IPS DF 6.9 (cell line): ENCODE measurements around the gene MBD6.

Experiments used
- DNase-seq: peaks from one replicate; pipeline ENCODE4 v3.0.0-alpha.2; 2013; ENCODE audit warnings: low read depth, low spot score
- H3K27ac ChIP-seq: one replicate; pipeline ENCODE4 v1.5.1; 2013; ENCODE audit warnings: low read length, control low read depth
- H3K27me3 ChIP-seq: 2 replicates; pipeline ENCODE4 v1.6.1; 2013; ENCODE audit warnings: mild to moderate bottlenecking, low read length; ENCODE audit not compliant: control insufficient read depth, insufficient read depth
- H3K36me3 ChIP-seq: 2 replicates; pipeline ENCODE4 v1.6.1; 2013; ENCODE audit warnings: low read length; ENCODE audit not compliant: control insufficient read depth, insufficient read depth
- H3K4me1 ChIP-seq: 2 replicates; pipeline ENCODE4 v1.6.1; 2013; ENCODE audit warnings: low read length; ENCODE audit not compliant: control insufficient read depth, insufficient read depth
- H3K4me3 ChIP-seq: 2 replicates; pipeline ENCODE4 v1.5.1; 2013; ENCODE audit warnings: mild to moderate bottlenecking, low read length
- H3K9me3 ChIP-seq: 2 replicates; pipeline ENCODE4 v1.6.1; 2013; ENCODE audit warnings: low read length, inconsistent platforms; ENCODE audit not compliant: control insufficient read depth, insufficient read depth
- WGBS: extraction: QIAGEN DNeasy Blood & Tissue Kit; methylation state at CpG from one replicate; pipeline ENCODE4 v1.1.7; 2013; ENCODE audit warnings: mixed read lengths, missing lambda C conversion rate; ENCODE audit not compliant: insufficient read length, insufficient coverage; 5-methylcytosine and 5-hydroxymethylcytosine counted together

Gene MBD6

GRCh38 chr12:57529831-57530230 is 7.2 kb downstream of the MBD6 start:
- no peaks in the 10 kb centered on the region for H3K9me3 ChIP-seq
- DNase-seq, result no peak
- peaks cover 31% of the 10 kb centered on the region for H3K36me3 ChIP-seq
- H3K4me1 ChIP-seq, result no peaks in the 10 kb centered on the region; the same call in 1 of the 2 replicates
- no peak overlapping the region for H3K4me3 ChIP-seq
- WGBS, result no CpG with 5 or more reads among the region's 6 CpGs
- H3K27me3 ChIP-seq, result no peaks in the 10 kb centered on the region
- H3K27ac ChIP-seq, result no peak overlapping the region

GRCh38 chr12:57530396-57531142 is 7.9 kb downstream of the MBD6 start:
- H3K27ac ChIP-seq, result no peak overlapping the region
- H3K27me3 ChIP-seq, result no peaks in the 10 kb centered on the region
- H3K36me3 ChIP-seq, result peaks cover 31% of the 10 kb centered on the region
- no peaks in the 10 kb centered on the region for H3K9me3 ChIP-seq
- WGBS, result no CpG with 5 or more reads among the region's 5 CpGs
- H3K4me3 ChIP-seq, result no peak overlapping the region
- no peak for DNase-seq
- no peaks in the 10 kb centered on the region; the same call in 1 of the 2 replicates for H3K4me1 ChIP-seq

GRCh38 chr12:57531836-57532235 is 9.2 kb downstream of the MBD6 start:
- Histone ChIP-seq H3K36me3 (peaks cover 31% of the 10 kb centered on the region), H3K9me3 (no peaks in the 10 kb centered on the region), H3K27me3 (no peaks in the 10 kb centered on the region), H3K4me1 (no peaks in the 10 kb centered on the region; the same call in 1 of the 2 replicates), H3K27ac (no peak overlapping the region), H3K4me3 (no peak overlapping the region)
- no peak for DNase-seq
- no CpG with 5 or more reads among the region's 1 CpG for WGBS

- DNase-seq, result no peak
- H3K36me3 ChIP-seq, result peaks cover 31% of the 10 kb centered on the region
- no CpG with 5 or more reads among the region's 8 CpGs for WGBS
- no peaks in the 10 kb centered on the region for H3K27me3 ChIP-seq
- H3K4me3 ChIP-seq, result no peak overlapping the region
- no peaks in the 10 kb centered on the region for H3K9me3 ChIP-seq
- H3K27ac ChIP-seq, result no peak overlapping the region
- no peaks in the 10 kb centered on the region; the same call in 1 of the 2 replicates for H3K4me1 ChIP-seq
These were observed 10.5 kb downstream of the MBD6 start for GRCh38 chr12:57533108-57533507.

GRCh38 chr12:57534250-57534649 is 11.6 kb downstream of the MBD6 start:
- Histone ChIP-seq H3K9me3 (no peaks in the 10 kb centered on the region), H3K27ac (no peak overlapping the region), H3K36me3 (peaks cover 31% of the 10 kb centered on the region), H3K27me3 (no peaks in the 10 kb centered on the region), H3K4me1 (no peaks in the 10 kb centered on the region; the same call in 1 of the 2 replicates), H3K4me3 (no peak overlapping the region)
- no CpG with 5 or more reads among the region's 5 CpGs for WGBS
- DNase-seq, result no peak

DNA sequence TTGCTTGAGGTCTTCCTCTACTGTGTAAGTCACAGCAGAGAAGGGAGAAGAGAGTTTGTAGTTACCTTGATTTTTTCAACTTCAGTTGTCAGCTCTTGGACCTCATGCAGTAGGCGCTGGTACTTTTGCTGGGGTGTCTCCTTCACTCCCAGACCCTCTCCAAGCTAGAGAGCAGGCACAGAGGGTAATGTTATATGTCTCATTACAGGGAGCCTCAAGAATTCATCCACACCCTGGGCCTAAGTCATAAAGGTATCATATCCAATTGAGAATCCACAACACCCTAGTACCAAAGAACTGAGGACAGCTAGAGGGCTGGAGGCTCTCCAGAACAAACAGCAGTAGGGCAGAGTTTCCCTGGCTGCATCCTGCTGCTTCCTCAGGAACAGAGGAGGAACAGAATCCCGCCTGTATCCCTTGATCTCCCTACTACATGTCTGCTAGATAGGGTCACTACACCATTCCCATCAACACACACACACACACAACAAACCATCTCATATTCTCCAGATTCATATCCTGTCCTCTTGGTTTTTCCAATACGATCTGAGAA is 12.4 kb downstream of the MBD6 start:
- no peaks in the 10 kb centered on the region for H3K27me3 ChIP-seq
- no peaks in the 10 kb centered on the region for H3K9me3 ChIP-seq
- H3K36me3 ChIP-seq, result peaks cover 31% of the 10 kb centered on the region
- WGBS, result no CpG with 5 or more reads among the region's 3 CpGs
- H3K27ac ChIP-seq, result no peak overlapping the region
- no peak for DNase-seq
- no peaks in the 10 kb centered on the region; the same call in 1 of the 2 replicates for H3K4me1 ChIP-seq
- H3K4me3 ChIP-seq, result no peak overlapping the region

GRCh38 chr12:57535764-57536596 is 13.4 kb downstream of the MBD6 start:
- no peak overlapping the region for H3K27ac ChIP-seq
- WGBS, result no CpG with 5 or more reads among the region's 6 CpGs
- H3K4me3 ChIP-seq, result no peak overlapping the region
- no peaks in the 10 kb centered on the region for H3K27me3 ChIP-seq
- no peaks in the 10 kb centered on the region for H3K9me3 ChIP-seq
- H3K36me3 ChIP-seq, result peaks cover 25% of the 10 kb centered on the region
- no peak for DNase-seq
- H3K4me1 ChIP-seq, result no peaks in the 10 kb centered on the region; the same call in 1 of the 2 replicates

DNA sequence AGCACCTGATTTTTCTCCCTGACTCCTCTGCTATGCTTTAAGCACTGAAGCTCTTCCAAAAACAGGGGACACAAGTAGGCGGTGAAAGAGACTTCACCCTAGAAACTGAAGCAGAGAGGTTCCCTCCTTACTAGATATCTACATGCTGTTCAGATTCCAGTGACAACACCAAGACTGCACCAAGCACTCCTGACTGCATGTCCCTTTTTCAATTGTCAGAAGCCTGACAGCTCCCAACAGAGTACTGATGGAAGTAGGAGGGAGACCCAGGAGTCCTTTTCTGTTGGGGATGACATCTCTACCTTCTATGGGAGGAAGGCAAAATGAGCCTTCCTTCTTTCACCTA is 13.9 kb downstream of the MBD6 start:
- H3K36me3 ChIP-seq, result peaks cover 22% of the 10 kb centered on the region

DNA sequence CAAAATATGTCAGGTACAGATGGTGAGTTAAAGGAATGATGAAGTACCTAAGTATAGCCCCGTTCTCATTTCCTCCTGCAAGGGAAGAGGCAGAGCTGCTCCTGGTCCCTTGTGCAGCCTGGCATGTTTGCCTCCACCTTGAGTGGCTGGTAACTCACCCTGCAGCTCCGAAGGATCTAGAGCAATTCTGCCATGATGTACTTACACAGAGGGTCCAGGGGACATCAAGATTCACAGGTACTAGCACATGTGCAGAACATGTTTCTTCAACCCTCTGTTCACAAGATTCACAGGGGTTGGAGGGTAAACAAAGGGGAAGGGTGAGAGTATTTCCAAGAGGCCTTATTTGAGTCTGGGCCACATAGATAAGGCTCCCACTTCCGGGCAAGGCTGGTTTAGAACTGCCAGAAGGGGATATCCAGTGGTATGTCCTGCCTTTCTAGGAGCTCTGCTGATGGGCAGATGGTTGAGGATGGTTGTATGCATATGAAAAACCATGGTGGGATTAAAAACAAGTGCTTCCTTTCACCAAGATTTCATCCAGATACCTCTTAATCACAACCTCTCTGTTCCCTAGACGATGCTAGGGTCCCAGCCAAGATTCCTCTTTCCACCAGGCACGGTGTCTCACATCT is 16.6 kb downstream of the MBD6 start:
- H3K36me3 ChIP-seq, result peaks cover 1% of the 10 kb centered on the region; the same call in 1 of the 2 replicates

More for the DNA sequence above, 13.9 kb downstream of the MBD6 start:
- DNase-seq, result no peak
- H3K27me3 ChIP-seq, result no peaks in the 10 kb centered on the region
- H3K4me1 ChIP-seq, result no peaks in the 10 kb centered on the region; the same call in 1 of the 2 replicates
- no peaks in the 10 kb centered on the region for H3K9me3 ChIP-seq
- H3K4me3 ChIP-seq, result no peak overlapping the region
- H3K27ac ChIP-seq, result no peak overlapping the region
- WGBS, result no CpG with 5 or more reads among the region's 1 CpG

GRCh38 chr12:57541001-57541400 is 18.4 kb downstream of the MBD6 start:
- H3K4me3 ChIP-seq, result no peak overlapping the region
- H3K27me3 ChIP-seq, result no peaks in the 10 kb centered on the region
- H3K9me3 ChIP-seq, result no peaks in the 10 kb centered on the region
- H3K36me3 ChIP-seq, result no peaks in the 10 kb centered on the region
- H3K4me1 ChIP-seq, result peaks cover under 1% of the 10 kb centered on the region; the same call in 1 of the 2 replicates
- no peak for DNase-seq
- WGBS, result no CpG with 5 or more reads among the region's 2 CpGs
- H3K27ac ChIP-seq, result no peak overlapping the region

More for the DNA sequence above, 16.6 kb downstream of the MBD6 start:
- no peak for DNase-seq
- H3K4me3 ChIP-seq, result no peak overlapping the region
- no peaks in the 10 kb centered on the region for H3K27me3 ChIP-seq
- no peak overlapping the region for H3K27ac ChIP-seq
- H3K4me1 ChIP-seq, result no peaks in the 10 kb centered on the region
- no peaks in the 10 kb centered on the region for H3K9me3 ChIP-seq
- WGBS, result no CpG with 5 or more reads among the region's 5 CpGs
